HCT116 (cell line): Measurements from ENCODE around the gene SAMD10. TPM values are rescaled to one million over a fixed set of nuclear protein-coding genes. Genes with fewer than 3 reads are reported as not detected.

ENCODE experiments used
- ATAC-seq: fragments of 200-7000 bp; cut with Tn5 transposase; 2 replicates; pipeline ENCODE4 v1.9.1; 2020; ENCODE audit warnings: mild to moderate bottlenecking, moderate library complexity
- BruUV-seq: library from RNA; stranded (reverse); fragments of 400-500 nt; replicated peaks from 2 replicates; lab custom pipeline; 2021; lab: Mats Ljungman, UMichigan
- CTCF ChIA-PET: fragments of 300-600 bp; sonication (Branson Sonifier 250); formaldehyde crosslinking; loops from one replicate; lab custom pipeline; 2021; ENCODE audit warnings: antibody characterized with exemption; lab: Charles Lee
- POLR2A ChIA-PET: fragments of 300-600, 350-600 bp; sonication (Branson Sonifier 250); formaldehyde crosslinking; loops from one replicate; lab custom pipeline; 2021; ENCODE audit warnings: antibody characterized with exemption; lab: Charles Lee
- RAD21 ChIA-PET, 2 experiments: fragments of 300-600 bp; sonication (Branson Sonifier 250); formaldehyde crosslinking; loops; one replicate each; lab custom pipeline; 2023; ENCODE audit warnings: low total read pairs in 2 of 2; ENCODE audit not compliant: uncharacterized antibody in 2 of 2, unreplicated experiment in 2 of 2, low non-redundant PET in 1 of 2; lab: Charles Lee
- DNase-seq: peaks from one replicate; pipeline ENCODE4 v3.0.0-alpha.2; 2010; ENCODE audit warnings: low read depth, low spot score
- H2AFZ ChIP-seq: fragments of 200-600 bp; shearing (Covaris generic), sonication (generic); 2 replicates; pipeline ENCODE4 v1.6.1; 2017; ENCODE audit warnings: low read depth, mixed run types, mixed read lengths, antibody characterized with exemption, low read length; ENCODE audit not compliant: poor library complexity, severe bottlenecking
- H3K27ac ChIP-seq: 2 replicates; pipeline ENCODE4 v1.5.1; 2012; ENCODE audit warnings: low read depth, low read length
- H3K27me3 ChIP-seq: fragments of 200-600 bp; sonication (generic); 2 replicates; pipeline ENCODE4 v1.6.1; 2016; ENCODE audit warnings: mixed run types, low read length, mixed read lengths; ENCODE audit not compliant: insufficient read depth
- H3K36me3 ChIP-seq, 2 experiments: fragments of 200-500 bp in 1 of 2; fragments of 200-600 bp in 1 of 2; sonication (Bioruptor generic) in 1 of 2; sonication (generic) in 1 of 2; 2 replicates each; pipeline versions ENCODE4 v1.5.1 to v1.6.1; 2014 to 2016; ENCODE audit warnings: low read length in 2 of 2, inconsistent platforms in 1 of 2, mixed read lengths in 1 of 2, mixed run types in 1 of 2; ENCODE audit not compliant: insufficient read depth in 2 of 2, control insufficient read depth in 1 of 2
- H3K4me1 ChIP-seq, 2 experiments: fragments of 200-600 bp in 1 of 2; sonication (generic) in 1 of 2; 2 replicates each; pipeline versions ENCODE4 v1.5.1 to v1.6.1; 2012 to 2017; ENCODE audit warnings: low read length in 2 of 2, inconsistent platforms in 1 of 2, mild to moderate bottlenecking in 1 of 2, mixed read lengths in 1 of 2, mixed run types in 1 of 2, moderate library complexity in 1 of 2; ENCODE audit not compliant: insufficient read depth in 2 of 2, control insufficient read depth in 1 of 2
- H3K4me2 ChIP-seq: fragments of 200-600 bp; sonication (generic); 2 replicates; pipeline ENCODE4 v1.6.1; 2017; ENCODE audit warnings: mixed run types, low read length, mixed read lengths
- H3K4me3 ChIP-seq, 2 experiments: fragments of 200-600 bp in 1 of 2; sonication (generic) in 1 of 2; replicated peaks in 1 of 2; 2 replicates each; pipeline ENCODE4 v1.5.1; 2011 to 2016; ENCODE audit warnings: low read length in 2 of 2, control low read depth in 1 of 2, low read depth in 1 of 2, mild to moderate bottlenecking in 1 of 2, mixed read lengths in 1 of 2, mixed run types in 1 of 2
- H3K79me2 ChIP-seq: fragments of 200-600 bp; sonication (generic); 2 replicates; pipeline ENCODE4 v1.6.1; 2017; ENCODE audit warnings: mild to moderate bottlenecking, mixed run types, low read length, moderate library complexity, mixed read lengths; ENCODE audit not compliant: insufficient read depth
- H3K9ac ChIP-seq: fragments of 200-600 bp; sonication (generic); 2 replicates; pipeline ENCODE4 v1.6.1; 2016; ENCODE audit warnings: low read length, mixed read lengths
- H3K9me2 ChIP-seq: fragments of 200-600 bp; sonication (generic), shearing (Covaris generic); 2 replicates; pipeline ENCODE4 v1.6.1; 2017; ENCODE audit warnings: mixed run types, mild to moderate bottlenecking, moderate library complexity; ENCODE audit not compliant: insufficient read depth
- H3K9me3 ChIP-seq, 2 experiments: fragments of 200-500 bp in 1 of 2; fragments of 200-600 bp in 1 of 2; sonication (Bioruptor generic) in 1 of 2; sonication (generic) in 1 of 2; 2 replicates each; pipeline ENCODE4 v1.6.1; 2014 to 2017; ENCODE audit warnings: low read length in 2 of 2, mixed read lengths in 2 of 2, inconsistent platforms in 1 of 2, low read depth in 1 of 2, mild to moderate bottlenecking in 1 of 2, mixed run types in 1 of 2, moderate library complexity in 1 of 2; ENCODE audit not compliant: control insufficient read depth in 1 of 2, insufficient read depth in 1 of 2
- H4K20me1 ChIP-seq: fragments of 200-600 bp; sonication (generic), shearing (Covaris generic); 2 replicates; pipeline ENCODE4 v1.6.1; 2017; ENCODE audit warnings: mixed run types, mild to moderate bottlenecking, moderate library complexity; ENCODE audit not compliant: insufficient read depth
- ATF3 ChIP-seq: IDR thresholded peaks from 2 replicates; pipeline ENCODE4 v1.6.1; 2012
- CBX3 ChIP-seq: IDR thresholded peaks from 2 replicates; pipeline ENCODE4 v1.6.1; 2012; ENCODE audit warnings: low read depth
- CEBPB ChIP-seq: IDR thresholded peaks from 2 replicates; pipeline ENCODE4 v1.6.1; 2012; ENCODE audit warnings: low read depth
- EGR1 ChIP-seq: IDR thresholded peaks from 2 replicates; pipeline ENCODE4 v1.6.1; 2012; ENCODE audit warnings: low read depth
- ELF1 ChIP-seq: IDR thresholded peaks from 2 replicates; pipeline ENCODE4 v1.6.1; 2012; ENCODE audit warnings: low read depth, borderline replicate concordance
- EZH2phosphoT487 ChIP-seq: fragments of 200-600 bp; IDR thresholded peaks from 2 replicates; pipeline ENCODE4 v1.6.1; 2018; ENCODE audit warnings: antibody characterized with exemption, borderline replicate concordance
- FOSL1 ChIP-seq: IDR thresholded peaks from 2 replicates; pipeline ENCODE4 v1.6.1; 2012; ENCODE audit warnings: low read depth
- JUND ChIP-seq: IDR thresholded peaks from 2 replicates; pipeline ENCODE4 v1.6.1; 2012
- MAX ChIP-seq: IDR thresholded peaks from 2 replicates; pipeline ENCODE4 v1.6.1; 2012
- POLR2AphosphoS5 ChIP-seq: IDR thresholded peaks from 2 replicates; pipeline ENCODE4 v1.6.1; 2011; ENCODE audit warnings: mild to moderate bottlenecking, low read depth, low read length, moderate library complexity
- RAD21 ChIP-seq: IDR thresholded peaks from 2 replicates; pipeline ENCODE4 v1.6.1; 2012; ENCODE audit warnings: low read depth, mild to moderate bottlenecking
- SIN3A ChIP-seq: IDR thresholded peaks from 2 replicates; pipeline ENCODE4 v1.6.1; 2012; ENCODE audit warnings: low read depth
- SP1 ChIP-seq: IDR thresholded peaks from 2 replicates; pipeline ENCODE4 v1.6.1; 2012; ENCODE audit warnings: low read depth
- SRF ChIP-seq: IDR thresholded peaks from 2 replicates; pipeline ENCODE4 v1.6.1; 2012; ENCODE audit warnings: low read depth
- TCF7L2 ChIP-seq: IDR thresholded peaks from 2 replicates; pipeline ENCODE4 v1.7.0; 2011; ENCODE audit warnings: borderline replicate concordance, inconsistent platforms; ENCODE audit not compliant: insufficient read depth, insufficient read length; ENCODE audit errors: extremely low read depth
- YY1 ChIP-seq: IDR thresholded peaks from 2 replicates; pipeline ENCODE4 v1.6.1; 2011; ENCODE audit warnings: low read length, low read depth, moderate library complexity, mild to moderate bottlenecking; ENCODE audit not compliant: insufficient replicate concordance; ENCODE audit errors: extremely low read depth
- ZFX ChIP-seq: fragments of 450-650 bp; IDR thresholded peaks from 2 replicates; pipeline ENCODE4 v1.6.1; 2017
- ZNF274 ChIP-seq: fragments of 200-500 bp; sonication (Bioruptor generic); IDR thresholded peaks from 2 replicates; pipeline ENCODE4 v1.6.1; 2014; ENCODE audit warnings: mild to moderate bottlenecking, low read depth, low read length, inconsistent platforms
- intact Hi-C: fragments of 100-400 bp; cut with micrococcal nuclease; formaldehyde crosslinking; loops from 2 replicates; pipeline ENCODE4 v1.10.0; 2022
- total RNA-seq: library from RNA; stranded (reverse); gene quantifications from one replicate; pipeline ENCODE4 v1.2.1, GENCODE V29; 2021; ENCODE audit not compliant: unreplicated experiment
- TF ChIP-seq, protein P1 (sequence below), 3 experiments: fragments of 200-600 bp in 1 of 3; sonication (generic) in 1 of 3; IDR thresholded peaks in 2 of 3; conservative IDR thresholded peaks in 1 of 3; 2 replicates each; pipeline ENCODE4 v1.5.1; 2012 to 2017; ENCODE audit warnings: low read depth in 2 of 3, low read length in 2 of 3, antibody characterized with exemption in 1 of 3, borderline replicate concordance in 1 of 3, control low read depth in 1 of 3, mild to moderate bottlenecking in 1 of 3, mixed read lengths in 1 of 3, mixed run types in 1 of 3, moderate library complexity in 1 of 3; ENCODE audit not compliant: insufficient read depth in 1 of 3
- TF ChIP-seq, protein P2 (sequence below): IDR thresholded peaks from 2 replicates; pipeline ENCODE4 v1.6.1; 2011; ENCODE audit warnings: mild to moderate bottlenecking, low read length, moderate library complexity; ENCODE audit not compliant: insufficient replicate concordance; ENCODE audit errors: extremely low read depth

SAMD10 gene
- total RNA-seq, 1 experiment from 2014 or later: 4.2 TPM

GRCh38 chr20:63926298-63926697 is 53.1 kb downstream of the SAMD10 start:
- no peak overlapping the region for H3K27ac ChIP-seq

More at GRCh38 chr20:63926298-63926697, 53.1 kb downstream of the SAMD10 start:
- DNase-seq (no peak), ATAC-seq (no peak)
- RAD21 ChIA-PET: no interaction called here
- intact Hi-C loops: no loop called here
- TF ChIP-seq, protein P1, sequence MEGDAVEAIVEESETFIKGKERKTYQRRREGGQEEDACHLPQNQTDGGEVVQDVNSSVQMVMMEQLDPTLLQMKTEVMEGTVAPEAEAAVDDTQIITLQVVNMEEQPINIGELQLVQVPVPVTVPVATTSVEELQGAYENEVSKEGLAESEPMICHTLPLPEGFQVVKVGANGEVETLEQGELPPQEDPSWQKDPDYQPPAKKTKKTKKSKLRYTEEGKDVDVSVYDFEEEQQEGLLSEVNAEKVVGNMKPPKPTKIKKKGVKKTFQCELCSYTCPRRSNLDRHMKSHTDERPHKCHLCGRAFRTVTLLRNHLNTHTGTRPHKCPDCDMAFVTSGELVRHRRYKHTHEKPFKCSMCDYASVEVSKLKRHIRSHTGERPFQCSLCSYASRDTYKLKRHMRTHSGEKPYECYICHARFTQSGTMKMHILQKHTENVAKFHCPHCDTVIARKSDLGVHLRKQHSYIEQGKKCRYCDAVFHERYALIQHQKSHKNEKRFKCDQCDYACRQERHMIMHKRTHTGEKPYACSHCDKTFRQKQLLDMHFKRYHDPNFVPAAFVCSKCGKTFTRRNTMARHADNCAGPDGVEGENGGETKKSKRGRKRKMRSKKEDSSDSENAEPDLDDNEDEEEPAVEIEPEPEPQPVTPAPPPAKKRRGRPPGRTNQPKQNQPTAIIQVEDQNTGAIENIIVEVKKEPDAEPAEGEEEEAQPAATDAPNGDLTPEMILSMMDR (IDR thresholded peaks at IDR 0.05 in 2 of 3, conservative IDR thresholded peaks at IDR 0.05 in 1 of 3; ENCODE audit: borderline replicate concordance in 1 of 3, insufficient read depth in 1 of 3, low read depth in 2 of 3, low read length in 2 of 3): no peak
- no peak for TF ChIP-seq MAX
- TF ChIP-seq POLR2AphosphoS5: no peak
- TF ChIP-seq ATF3: no peak
- TF ChIP-seq CBX3: no peak
- TF ChIP-seq EGR1: no peak
- TF ChIP-seq SP1: no peak
- TF ChIP-seq SIN3A: no peak
- TF ChIP-seq TCF7L2: no peak
- no peak for TF ChIP-seq SRF
- no peak for TF ChIP-seq EZH2phosphoT487
- no peak for TF ChIP-seq ZNF274
- no peak for TF ChIP-seq ELF1
- TF ChIP-seq RAD21: no peak
- TF ChIP-seq, protein P2, sequence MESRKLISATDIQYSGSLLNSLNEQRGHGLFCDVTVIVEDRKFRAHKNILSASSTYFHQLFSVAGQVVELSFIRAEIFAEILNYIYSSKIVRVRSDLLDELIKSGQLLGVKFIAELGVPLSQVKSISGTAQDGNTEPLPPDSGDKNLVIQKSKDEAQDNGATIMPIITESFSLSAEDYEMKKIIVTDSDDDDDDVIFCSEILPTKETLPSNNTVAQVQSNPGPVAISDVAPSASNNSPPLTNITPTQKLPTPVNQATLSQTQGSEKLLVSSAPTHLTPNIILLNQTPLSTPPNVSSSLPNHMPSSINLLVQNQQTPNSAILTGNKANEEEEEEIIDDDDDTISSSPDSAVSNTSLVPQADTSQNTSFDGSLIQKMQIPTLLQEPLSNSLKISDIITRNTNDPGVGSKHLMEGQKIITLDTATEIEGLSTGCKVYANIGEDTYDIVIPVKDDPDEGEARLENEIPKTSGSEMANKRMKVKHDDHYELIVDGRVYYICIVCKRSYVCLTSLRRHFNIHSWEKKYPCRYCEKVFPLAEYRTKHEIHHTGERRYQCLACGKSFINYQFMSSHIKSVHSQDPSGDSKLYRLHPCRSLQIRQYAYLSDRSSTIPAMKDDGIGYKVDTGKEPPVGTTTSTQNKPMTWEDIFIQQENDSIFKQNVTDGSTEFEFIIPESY: no peak
- TF ChIP-seq FOSL1: no peak
- no peak for TF ChIP-seq CEBPB
- no peak for TF ChIP-seq ZFX
- TF ChIP-seq YY1: no peak
- no peak for TF ChIP-seq JUND
- no peak overlapping the region for H3K4me3 ChIP-seq
- H3K9me2 ChIP-seq: no peaks in the 10 kb centered on the region
- H3K79me2 ChIP-seq: peaks cover 54% of the 10 kb centered on the region
- no peaks in the 10 kb centered on the region for H3K27me3 ChIP-seq
- no peak overlapping the region for H3K9ac ChIP-seq
- no TSS peak for BruUV-seq
- CTCF ChIA-PET: no interaction called here
- no peak overlapping the region for H3K4me2 ChIP-seq
- no peak overlapping the region for H2AFZ ChIP-seq
- H3K36me3 ChIP-seq: peaks cover 25 to 28% of the 10 kb centered on the region in 2 experiments
- H4K20me1 ChIP-seq: no peaks in the 10 kb centered on the region
- no peaks in the 10 kb centered on the region for H3K9me3 ChIP-seq
- H3K4me1 ChIP-seq: no peaks in the 10 kb centered on the region
- POLR2A ChIA-PET: no interaction called here
